Measurements from ENCODE around the gene PRKN.

The PRKN gene

GRCh38 chr6:161406646-161407045, 1320.9 kb downstream of the PRKN start:
- no peak overlapping the region for H3K4me3 ChIP-seq (ENCODE audit: low read depth, low read length)
- TF ChIP-seq CTCF (IDR thresholded peaks at IDR 0.05; ENCODE audit: low read depth, low read length, missing control alignments), result no peak
- no peak for DNase-seq (ENCODE audit: low read depth)

- DNase-seq (ENCODE audit: low read depth), result no peak
- TF ChIP-seq CTCF (IDR thresholded peaks at IDR 0.05; ENCODE audit: low read depth, low read length, missing control alignments), result no peak
- no peak overlapping the region for H3K4me3 ChIP-seq (ENCODE audit: low read depth, low read length)
Observed at GRCh38 chr6:161405418-161405817, 1322.1 kb downstream of the PRKN start.

GRCh38 chr6:161403717-161404116, 1323.8 kb downstream of the PRKN start:
- no peak for DNase-seq (ENCODE audit: low read depth)
- H3K4me3 ChIP-seq (ENCODE audit: low read depth, low read length), result no peak overlapping the region

GRCh38 chr6:161401587-161402309, 1325.8 kb downstream of the PRKN start:
- DNase-seq (ENCODE audit: low read depth), result no peak
- H3K4me3 ChIP-seq (ENCODE audit: low read depth, low read length), result no peak overlapping the region
- TF ChIP-seq CTCF (IDR thresholded peaks at IDR 0.05; ENCODE audit: low read depth, low read length, missing control alignments), result no peak

More at GRCh38 chr6:161403717-161404116, 1323.8 kb downstream of the PRKN start:
- no peak for TF ChIP-seq CTCF (IDR thresholded peaks at IDR 0.05; ENCODE audit: low read depth, low read length, missing control alignments)

GRCh38 chr6:161400671-161401070, 1326.9 kb downstream of the PRKN start:
- no peak for DNase-seq (ENCODE audit: low read depth)
- TF ChIP-seq CTCF (IDR thresholded peaks at IDR 0.05; ENCODE audit: low read depth, low read length, missing control alignments), result no peak
- no peak overlapping the region for H3K4me3 ChIP-seq (ENCODE audit: low read depth, low read length)

GRCh38 chr6:161396539-161396938, 1331.0 kb downstream of the PRKN start:
- TF ChIP-seq CTCF (IDR thresholded peaks at IDR 0.05; ENCODE audit: low read depth, low read length, missing control alignments), result no peak
- no peak overlapping the region for H3K4me3 ChIP-seq (ENCODE audit: low read depth, low read length)
- DNase-seq (ENCODE audit: low read depth), result no peak

GRCh38 chr6:161395716-161396231, 1331.8 kb downstream of the PRKN start:
- no peak for TF ChIP-seq CTCF (IDR thresholded peaks at IDR 0.05; ENCODE audit: low read depth, low read length, missing control alignments)
- no peak for DNase-seq (ENCODE audit: low read depth)
- H3K4me3 ChIP-seq (ENCODE audit: low read depth, low read length), result no peak overlapping the region

Data from GM12864 (cell line).